ENCODE results near the gene MRGPRF. TPM values are rescaled to one million over a fixed set of nuclear protein-coding genes. Genes with fewer than 3 reads are reported as not detected.

Gene MRGPRF
- total RNA-seq, 1 donor from 2014 or later = 209 TPM

DNA sequence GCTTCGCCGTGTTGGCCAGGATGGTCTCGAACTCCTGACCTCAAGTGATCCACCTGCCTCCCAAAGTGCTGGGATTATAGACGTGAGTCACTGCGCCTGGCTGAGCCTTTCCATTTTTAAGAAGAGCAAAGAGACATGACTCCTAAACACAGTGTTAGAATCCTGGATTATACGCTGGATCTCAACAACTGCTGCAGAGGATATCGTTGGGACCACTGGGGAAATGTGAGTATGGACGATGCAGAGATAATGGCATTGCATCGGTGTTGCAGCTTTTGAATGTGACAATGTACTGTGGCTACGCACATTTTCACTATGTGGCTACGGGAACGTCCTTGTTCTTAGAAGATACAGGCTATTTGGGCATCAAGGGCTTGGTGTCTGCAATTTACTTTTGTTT, 6.2 kb downstream of the MRGPRF start:
- intact Hi-C loops (cut with DNase I) = loop anchor here (10.0 kb wide), 1 partner anchor 288 kb away; the partner anchor contains the start of gene MYEOV
- peak overlapping the region; percentile 4 to 95 for H3K27ac ChIP-seq
- peaks cover 52 to 55% of the 10 kb centered on the region in 2 donors for H3K36me3 ChIP-seq
- no peaks in the 10 kb centered on the region for H3K27me3 ChIP-seq
- H3K9me3 ChIP-seq = no peaks in the 10 kb centered on the region
- DNase-seq (ENCODE audit: low spot score in 2 of 2) = peak in 1 of 2 donors; percentile 52
- H3K4me3 ChIP-seq = no peak overlapping the region
- TF ChIP-seq CTCF (IDR thresholded peaks at IDR 0.05) = no peak
- H3K4me1 ChIP-seq = peaks cover 28 to 63% of the 10 kb centered on the region in 2 donors

GRCh38 chr11:69005631-69006368, 7.2 kb downstream of the MRGPRF start:
- H3K4me1 ChIP-seq = peaks cover 37 to 71% of the 10 kb centered on the region in 2 donors
- no peak for TF ChIP-seq CTCF (IDR thresholded peaks at IDR 0.05)
- H3K4me3 ChIP-seq = no peak overlapping the region
- intact Hi-C loops (cut with DNase I) = loop anchor here (10.0 kb wide), 1 partner anchor 289 kb away; the partner anchor contains the start of gene MYEOV
- no peaks in the 10 kb centered on the region for H3K27me3 ChIP-seq
- DNase-seq (ENCODE audit: low spot score in 2 of 2) = peak in 1 of 2 donors; percentile 56
- H3K36me3 ChIP-seq = peaks cover 52 to 55% of the 10 kb centered on the region in 2 donors
- peak overlapping the region; percentile 82 to 95 for H3K27ac ChIP-seq
- no peaks in the 10 kb centered on the region for H3K9me3 ChIP-seq

DNA sequence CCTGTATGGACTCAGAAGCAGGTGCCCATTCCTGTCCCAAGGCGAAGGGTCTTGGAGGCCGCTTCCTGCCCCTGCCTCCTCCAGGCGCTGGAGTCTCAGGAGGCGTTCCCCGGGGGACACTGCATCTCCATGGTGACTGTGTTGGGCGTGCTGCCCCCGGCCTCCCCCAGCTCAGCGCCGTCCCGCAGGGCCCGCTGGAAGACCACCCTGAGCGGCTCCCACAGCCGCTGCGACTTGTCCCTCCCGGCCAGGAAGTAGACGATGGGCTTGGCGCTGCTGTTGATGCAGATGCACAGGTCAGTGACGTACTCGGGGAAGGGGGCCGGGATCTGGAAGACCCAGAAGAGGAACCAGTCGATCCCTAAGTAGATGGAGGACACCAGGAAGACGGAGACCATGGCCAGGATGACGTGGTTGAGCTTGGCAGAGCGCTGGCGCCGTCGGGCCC, 7.8 kb downstream of the MRGPRF start:
- Histone ChIP-seq H3K27ac (peak overlapping the region; percentile 82 to 95), H3K4me3 (no peak overlapping the region), H3K27me3 (no peaks in the 10 kb centered on the region), H3K36me3 (peaks cover 52 to 55% of the 10 kb centered on the region in 2 donors), H3K4me1 (peaks cover 37 to 70% of the 10 kb centered on the region in 2 donors), H3K9me3 (no peaks in the 10 kb centered on the region)
- DNase-seq (ENCODE audit: low spot score in 2 of 2) = peak in 1 of 2 donors; percentile 62
- intact Hi-C loops (cut with DNase I) = loop anchor here (10.0 kb wide), 1 partner anchor 290 kb away; the partner anchor contains the start of gene MYEOV
- no peak for TF ChIP-seq CTCF (IDR thresholded peaks at IDR 0.05)

DNA sequence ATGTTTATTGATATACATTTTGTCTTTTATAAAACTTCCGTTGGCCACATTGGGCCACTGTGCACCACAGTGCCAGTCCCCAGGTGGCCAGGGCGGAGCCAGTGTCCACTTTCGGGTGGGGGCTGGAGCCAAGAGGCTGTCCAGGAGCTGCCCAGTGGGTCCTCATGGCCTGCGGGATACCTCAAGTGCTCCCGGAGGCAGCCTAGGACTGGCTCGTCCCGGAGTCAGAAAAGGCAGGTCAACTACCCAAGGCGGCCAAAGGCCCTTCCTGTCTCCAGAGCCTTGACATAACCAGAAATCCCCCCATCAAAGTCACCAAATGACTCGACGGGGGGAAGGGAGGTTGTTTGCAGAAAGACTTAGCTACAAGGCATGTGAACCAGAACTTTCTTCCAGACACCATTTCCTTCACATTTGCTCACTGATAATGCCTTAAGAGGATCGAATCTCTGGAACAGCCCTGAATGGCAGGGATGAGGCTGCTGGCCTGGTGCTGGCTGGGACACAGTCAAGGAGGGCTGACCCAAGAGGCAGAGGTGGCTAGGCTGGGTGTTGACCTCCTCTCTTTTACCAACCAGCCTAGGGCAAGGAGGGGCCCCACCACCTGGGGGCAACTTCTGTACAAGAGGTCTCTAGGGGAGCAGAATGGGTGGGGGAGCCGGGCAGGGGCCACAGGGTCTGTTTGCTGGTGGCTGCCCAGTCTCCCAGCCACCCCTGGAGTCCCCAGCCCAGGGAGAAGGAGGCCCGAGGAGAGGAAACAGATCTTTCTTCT, 8.4 kb downstream of the MRGPRF start:
- intact Hi-C loops (cut with DNase I) = loop anchor here (5.0 to 10.0 kb wide), 2 partner anchors 83 to 290 kb away; partner anchors contain the start of gene MYEOV
- Histone ChIP-seq H3K9me3 (no peaks in the 10 kb centered on the region), H3K27ac (peak overlapping the region; percentile 82 to 95), H3K27me3 (no peaks in the 10 kb centered on the region), H3K36me3 (peaks cover 52 to 55% of the 10 kb centered on the region in 2 donors), H3K4me1 (peaks cover 33 to 70% of the 10 kb centered on the region in 2 donors), H3K4me3 (no peak overlapping the region)
- peak in 1 of 2 donors; percentile 52 for DNase-seq (ENCODE audit: low spot score in 2 of 2)
- no peak for TF ChIP-seq CTCF (IDR thresholded peaks at IDR 0.05)

DNA sequence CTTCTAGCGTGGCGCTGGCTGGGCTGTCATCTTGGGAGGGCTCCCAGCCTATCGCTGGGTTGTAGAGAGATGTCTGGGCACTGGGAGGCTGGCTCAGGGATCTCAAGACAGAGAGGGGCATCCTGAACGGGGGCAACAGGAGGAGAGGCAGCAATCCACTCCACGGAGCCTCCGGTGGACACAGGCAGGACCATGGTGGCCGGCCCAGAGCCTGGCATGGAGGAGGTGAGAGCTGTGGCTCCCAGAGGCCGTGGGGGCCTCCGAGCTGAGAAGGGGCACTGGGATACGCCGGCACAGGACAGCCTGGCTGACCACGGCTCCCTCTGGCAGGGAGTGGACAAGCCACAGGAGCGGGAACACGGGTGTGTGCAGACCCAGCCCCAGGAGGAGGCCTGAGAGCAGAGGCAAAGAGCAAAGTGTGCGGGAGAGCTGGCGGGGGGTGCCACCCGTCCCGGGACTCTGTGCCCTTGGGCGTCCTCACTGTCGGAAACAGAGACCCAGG, 9.1 kb downstream of the MRGPRF start:
- Histone ChIP-seq H3K36me3 (peaks cover 52 to 55% of the 10 kb centered on the region in 2 donors), H3K9me3 (no peaks in the 10 kb centered on the region), H3K27ac (peak overlapping the region; percentile 82 to 95), H3K4me3 (no peak overlapping the region), H3K27me3 (no peaks in the 10 kb centered on the region), H3K4me1 (peaks cover 35 to 69% of the 10 kb centered on the region in 2 donors)
- intact Hi-C loops (cut with DNase I) = loop anchor here (5.0 to 10.0 kb wide), 2 partner anchors 83 to 291 kb away; partner anchors contain the start of gene MYEOV
- no peak for TF ChIP-seq CTCF (IDR thresholded peaks at IDR 0.05)
- no peak for DNase-seq (ENCODE audit: low spot score in 2 of 2)

Data from ascending aorta (tissue), 2 donors.